ENCODE results near the gene FUT4. TPM values are rescaled to one million over a fixed set of nuclear protein-coding genes. Genes with fewer than 3 reads are reported as not detected.
A peak's percentile ranks its signal among the peaks of the same experiment; 100 is the strongest.

The FUT4 gene
- total RNA-seq, 8 experiments from 2014 or later, result 0.81 to 6.5 (median 1.7) TPM

- no peak for ATAC-seq (replicated peaks in 6 of 8)
- Histone ChIP-seq H3K4me3 (no peak overlapping the region), H3K4me1 (replicated peaks in 1 of 2) (no peaks in the 10 kb centered on the region), H3K27ac (no peak overlapping the region)
- in situ Hi-C loops (cut with MboI; ENCODE audit: low pct_unique_long_range_greater_than_20kb in 2 of 9, low sequenced_read_pairs in 9 of 9, unreplicated experiment in 9 of 9), result loop anchor here in 1 of 9 experiments (25.0 kb wide), 1 partner anchor 631 kb away; no protein-coding TSS in a partner anchor
- WGBS, 10 experiments, result 8 to 81% (median 60%) methylated on average over 1 to 4 of the region's 4 CpGs
Observed at GRCh38 chr11:94518300-94518699, 25.4 kb upstream of the FUT4 start.

- H3K4me1 ChIP-seq (replicated peaks in 1 of 2), result no peaks in the 10 kb centered on the region
- no peak overlapping the region for H3K4me3 ChIP-seq
- 0 to 30% (median 10%) methylated on average over 2 to 5 of the region's 5 CpGs; no CpG with 5 or more reads in 1 of the 10 experiments for WGBS, 10 experiments
- H3K27ac ChIP-seq, result no peak overlapping the region
- ATAC-seq (replicated peaks in 6 of 8), result peak in 4 of 8 experiments; percentile 29 to 61 (median 58)
- in situ Hi-C loops (cut with MboI; ENCODE audit: low pct_unique_long_range_greater_than_20kb in 2 of 9, low sequenced_read_pairs in 9 of 9, unreplicated experiment in 9 of 9), result loop anchor here in 1 of 9 experiments (5.0 to 25.0 kb wide), 2 partner anchors 78 to 632 kb away; no protein-coding TSS in a partner anchor
Observed at GRCh38 chr11:94519478-94520084, 24.1 kb upstream of the FUT4 start.

GRCh38 chr11:94521684-94522083 is 22.0 kb upstream of the FUT4 start:
- in situ Hi-C loops (cut with MboI; ENCODE audit: low pct_unique_long_range_greater_than_20kb in 2 of 9, low sequenced_read_pairs in 9 of 9, unreplicated experiment in 9 of 9), result loop anchor here in 1 of 9 experiments (5.0 to 25.0 kb wide), 2 partner anchors 76 to 634 kb away; no protein-coding TSS in a partner anchor
- H3K27ac ChIP-seq, result no peak overlapping the region
- WGBS, 10 experiments, result 0 to 90% (median 56%) methylated on average over 1 to 5 of the region's 5 CpGs
- no peak overlapping the region for H3K4me3 ChIP-seq
- peak in 3 of 8 experiments; percentile 48 to 69 (median 56) for ATAC-seq (replicated peaks in 6 of 8)
- no peaks in the 10 kb centered on the region for H3K4me1 ChIP-seq (replicated peaks in 1 of 2)

GRCh38 chr11:94524341-94524740 is 19.4 kb upstream of the FUT4 start:
- ATAC-seq (replicated peaks in 6 of 8), result no peak
- WGBS, 10 experiments, result 20 to 82% (median 75%) methylated on average over 1 of the region's 1 CpG; no CpG with 5 or more reads in 1 of the 10 experiments
- Histone ChIP-seq H3K27ac (no peak overlapping the region), H3K4me1 (replicated peaks in 1 of 2) (no peaks in the 10 kb centered on the region), H3K4me3 (no peak overlapping the region)
- in situ Hi-C loops (cut with MboI; ENCODE audit: low pct_unique_long_range_greater_than_20kb in 2 of 9, low sequenced_read_pairs in 9 of 9, unreplicated experiment in 9 of 9), result loop anchor here in 1 of 9 experiments (5.0 to 25.0 kb wide), 2 partner anchors 73 to 637 kb away; no protein-coding TSS in a partner anchor

GRCh38 chr11:94525546-94526324 is 18.0 kb upstream of the FUT4 start:
- in situ Hi-C loops (cut with MboI; ENCODE audit: low pct_unique_long_range_greater_than_20kb in 2 of 9, low sequenced_read_pairs in 9 of 9, unreplicated experiment in 9 of 9), result no loop called here
- WGBS, 10 experiments, result 18 to 100% (median 43%) methylated on average over 2 to 5 of the region's 5 CpGs; no CpG with 5 or more reads in 1 of the 10 experiments
- Histone ChIP-seq H3K4me3 (no peak overlapping the region), H3K27ac (no peak overlapping the region), H3K4me1 (replicated peaks in 1 of 2) (no peaks in the 10 kb centered on the region)
- ATAC-seq (replicated peaks in 6 of 8), result peak in 3 of 8 experiments; percentile 33 to 56 (median 49)

GRCh38 chr11:94526645-94527438 is 16.9 kb upstream of the FUT4 start:
- Histone ChIP-seq H3K4me3 (no peak overlapping the region), H3K4me1 (replicated peaks in 1 of 2) (no peaks in the 10 kb centered on the region), H3K27ac (no peak overlapping the region)
- ATAC-seq (replicated peaks in 6 of 8), result no peak
- WGBS, 10 experiments, result 5 to 100% (median 70%) methylated on average over 1 to 4 of the region's 4 CpGs
- in situ Hi-C loops (cut with MboI; ENCODE audit: low pct_unique_long_range_greater_than_20kb in 2 of 9, low sequenced_read_pairs in 9 of 9, unreplicated experiment in 9 of 9), result no loop called here

- Histone ChIP-seq H3K4me3 (no peak overlapping the region), H3K4me1 (replicated peaks in 1 of 2) (no peaks in the 10 kb centered on the region), H3K27ac (no peak overlapping the region)
- in situ Hi-C loops (cut with MboI; ENCODE audit: low pct_unique_long_range_greater_than_20kb in 2 of 9, low sequenced_read_pairs in 9 of 9, unreplicated experiment in 9 of 9), result no loop called here
- ATAC-seq (replicated peaks in 6 of 8), result no peak
Observed at GRCh38 chr11:94528551-94528950, 15.2 kb upstream of the FUT4 start.

GRCh38 chr11:94532211-94532610 is 11.5 kb upstream of the FUT4 start:
- Histone ChIP-seq H3K4me1 (replicated peaks in 1 of 2) (no peaks in the 10 kb centered on the region), H3K27ac (no peak overlapping the region), H3K4me3 (no peak overlapping the region)
- WGBS, 10 experiments, result 71 to 100% (median 89%) methylated on average over 1 to 3 of the region's 3 CpGs
- no peak for ATAC-seq (replicated peaks in 6 of 8)
- in situ Hi-C loops (cut with MboI; ENCODE audit: low pct_unique_long_range_greater_than_20kb in 2 of 9, low sequenced_read_pairs in 9 of 9, unreplicated experiment in 9 of 9), result no loop called here

GRCh38 chr11:94533206-94533605 is 10.5 kb upstream of the FUT4 start:
- WGBS, 10 experiments, result 56 to 100% (median 73%) methylated on average over 1 of the region's 1 CpG; no CpG with 5 or more reads in 4 of the 10 experiments
- H3K27ac ChIP-seq, result no peak overlapping the region
- H3K4me3 ChIP-seq, result no peak overlapping the region
- in situ Hi-C loops (cut with MboI; ENCODE audit: low pct_unique_long_range_greater_than_20kb in 2 of 9, low sequenced_read_pairs in 9 of 9, unreplicated experiment in 9 of 9), result no loop called here
- H3K4me1 ChIP-seq (replicated peaks in 1 of 2), result no peaks in the 10 kb centered on the region
- ATAC-seq (replicated peaks in 6 of 8), result no peak

GRCh38 chr11:94533696-94534630 is 9.8 kb upstream of the FUT4 start:
- H3K27ac ChIP-seq, result no peak overlapping the region
- WGBS, 10 experiments, result 15 to 100% (median 72%) methylated on average over 1 to 6 of the region's 6 CpGs
- H3K4me3 ChIP-seq, result no peak overlapping the region
- in situ Hi-C loops (cut with MboI; ENCODE audit: low pct_unique_long_range_greater_than_20kb in 2 of 9, low sequenced_read_pairs in 9 of 9, unreplicated experiment in 9 of 9), result no loop called here
- H3K4me1 ChIP-seq (replicated peaks in 1 of 2), result no peaks in the 10 kb centered on the region
- no peak for ATAC-seq (replicated peaks in 6 of 8)

- H3K27ac ChIP-seq, result no peak overlapping the region
- H3K4me1 ChIP-seq (replicated peaks in 1 of 2), result no peaks in the 10 kb centered on the region
- ATAC-seq (replicated peaks in 6 of 8), result no peak
- no peak overlapping the region for H3K4me3 ChIP-seq
- in situ Hi-C loops (cut with MboI; ENCODE audit: low pct_unique_long_range_greater_than_20kb in 2 of 9, low sequenced_read_pairs in 9 of 9, unreplicated experiment in 9 of 9), result no loop called here
Observed at GRCh38 chr11:94536386-94536785, 7.3 kb upstream of the FUT4 start.

- no peak overlapping the region for H3K4me3 ChIP-seq
- 0 to 100% (median 14%) methylated on average over 1 to 3 of the region's 3 CpGs; no CpG with 5 or more reads in 4 of the 10 experiments for WGBS, 10 experiments
- H3K4me1 ChIP-seq (replicated peaks in 1 of 2), result no peaks in the 10 kb centered on the region
- no peak overlapping the region for H3K27ac ChIP-seq
- in situ Hi-C loops (cut with MboI; ENCODE audit: low pct_unique_long_range_greater_than_20kb in 2 of 9, low sequenced_read_pairs in 9 of 9, unreplicated experiment in 9 of 9), result no loop called here
- ATAC-seq (replicated peaks in 6 of 8), result peak in 1 of 8 experiments; percentile 68
Observed at GRCh38 chr11:94537031-94537600, 6.6 kb upstream of the FUT4 start.

All from motor neuron (in vitro differentiated cells).